K562 (cell line): ENCODE data around the gene PLXNB3. TPM values are rescaled to one million over a fixed set of nuclear protein-coding genes. Genes with fewer than 3 reads are reported as not detected.

Experiments
- HDAC3 ChIP-seq: fragments of 450-650 bp; IDR thresholded peaks from 2 replicates; pipeline ENCODE4 v1.6.1; 2018; ENCODE audit warnings: borderline replicate concordance, mild to moderate bottlenecking, moderate library complexity; ENCODE audit not compliant: partially characterized antibody
- JUND ChIP-seq, 2 experiments: IDR thresholded peaks; 2 replicates in 1 of 2; 3 replicates in 1 of 2; pipeline ENCODE4 v1.6.1; 2011; ENCODE audit warnings: borderline replicate concordance in 2 of 2, low read depth in 2 of 2, low read length in 2 of 2, improper control_type of control experiment in 1 of 2, missing biosample characterization in 1 of 2, missing genetic modification characterization in 1 of 2, missing genetic modification reagents in 1 of 2
- NEUROD1 ChIP-seq: fragments of 150-350 bp; IDR thresholded peaks from 2 replicates; pipeline ENCODE4 v1.6.1; 2014; ENCODE audit warnings: borderline replicate concordance, low read length, low read depth; ENCODE audit not compliant: partially characterized antibody
- RB1 ChIP-seq: fragments of 450-650 bp; IDR thresholded peaks from 2 replicates; pipeline ENCODE4 v1.6.1; 2017; ENCODE audit warnings: low read depth, mild to moderate bottlenecking
- ZNF239 ChIP-seq: fragments of 250-450 bp; sonication (Bioruptor Pico); IDR thresholded peaks from 2 replicates; pipeline ENCODE4 v1.4.0; 2020; ENCODE audit warnings: mild to moderate bottlenecking
- polyA plus RNA-seq, 8 experiments: library from polyadenylated mRNA; depleted of rRNA in 4 of 8; stranded (reverse) in 5 of 8; unstranded in 3 of 8; fragments of >200 nt; fragmentation: Nextera tagmentation in 2 of 8; fragmentation: Illumina TruSeq in 1 of 8; extraction: Ambion mirVana in 2 of 8; extraction: Trizol in 1 of 8; gene quantifications; 2 replicates each; pipeline versions ENCODE4 v1.2.1 to v1.2.3, GENCODE V29; 2011 to 2014; ENCODE audit warnings: inconsistent platforms in 1 of 8, missing spikeins in 1 of 8
- total RNA-seq, 7 experiments: library from RNA; depleted of rRNA in 6 of 7; stranded (reverse); fragments of >200 nt in 6 of 7; fragmentation: Illumina TruSeq in 2 of 7; extraction: Trizol in 2 of 7; gene quantifications; 2 replicates each; pipeline versions ENCODE4 v1.2.1 to v1.2.3, GENCODE V29; 2011 to 2021; ENCODE audit warnings: low replicate concordance in 1 of 7
- TF ChIP-seq, protein P1 (sequence below): sonication (generic); formaldehyde crosslinking; IDR thresholded peaks from 2 replicates; pipeline ENCODE4 v1.8.0; 2022; ENCODE audit warnings: mild to moderate bottlenecking, missing genetic modification reagents
- TF ChIP-seq, protein P2 (sequence below), 2 experiments: fragments of 450-650 bp in 1 of 2; sonication (generic) in 1 of 2; formaldehyde crosslinking; conservative IDR thresholded peaks; 2 replicates each; pipeline versions ENCODE4 v1.4.0 to v1.8.1; 2020 to 2022; ENCODE audit warnings: mild to moderate bottlenecking in 1 of 2, missing genetic modification reagents in 1 of 2
- TF ChIP-seq, protein P3 (sequence below): fragments of 450-650 bp; IDR thresholded peaks from 2 replicates; pipeline ENCODE4 v1.6.1; 2016; ENCODE audit warnings: mild to moderate bottlenecking, moderate library complexity

The PLXNB3 gene
- total and polyA plus RNA-seq, 9 of the 15 experiments (the other 6 are each of a cell fraction or from before 2014, with no cell fraction given): 0.22 to 2.0 (median 1.4) TPM; not detected in 2

DNA sequence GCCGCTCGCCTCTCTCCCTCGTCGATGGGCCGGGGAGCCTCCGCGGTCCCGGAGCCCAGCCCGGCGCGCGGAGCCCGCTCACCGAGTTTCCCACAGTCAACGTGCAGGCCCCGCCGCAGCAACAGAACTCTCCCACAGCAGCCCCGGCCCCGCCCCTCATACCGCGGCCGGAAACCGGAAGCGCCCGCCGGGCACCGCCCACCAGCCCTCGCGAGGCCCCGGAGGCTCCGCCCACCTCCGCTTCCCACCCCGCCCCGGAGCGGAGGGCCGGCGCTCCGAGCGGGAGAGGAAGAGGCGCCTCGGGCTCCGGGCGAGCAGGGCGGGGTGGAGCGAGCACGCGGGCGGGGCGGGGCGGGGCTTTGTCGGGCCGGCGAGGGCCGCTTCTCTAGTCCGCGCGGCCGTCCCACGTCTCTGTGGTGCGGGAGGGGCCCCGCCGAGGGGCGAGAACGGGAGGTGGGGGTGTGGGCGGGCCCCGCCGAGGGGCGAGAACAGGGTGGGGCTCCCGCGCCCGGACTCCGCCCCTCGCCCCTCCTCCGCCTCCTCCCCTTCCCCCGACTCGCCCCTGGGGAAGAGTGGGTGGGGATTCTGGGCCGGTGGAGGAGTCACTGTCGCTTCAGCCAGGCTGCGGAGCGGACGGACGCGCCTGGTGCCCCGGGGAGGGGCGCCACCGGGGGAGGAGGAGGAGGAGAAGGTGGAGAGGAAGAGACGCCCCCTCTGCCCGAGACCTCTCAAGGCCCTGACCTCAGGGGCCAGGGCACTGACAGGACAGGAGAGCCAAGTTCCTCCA, 39.6 kb upstream of the PLXNB3 start, which contains the start of the genes ABCD1 and BCAP31 (continued):
- TF ChIP-seq, protein P1, sequence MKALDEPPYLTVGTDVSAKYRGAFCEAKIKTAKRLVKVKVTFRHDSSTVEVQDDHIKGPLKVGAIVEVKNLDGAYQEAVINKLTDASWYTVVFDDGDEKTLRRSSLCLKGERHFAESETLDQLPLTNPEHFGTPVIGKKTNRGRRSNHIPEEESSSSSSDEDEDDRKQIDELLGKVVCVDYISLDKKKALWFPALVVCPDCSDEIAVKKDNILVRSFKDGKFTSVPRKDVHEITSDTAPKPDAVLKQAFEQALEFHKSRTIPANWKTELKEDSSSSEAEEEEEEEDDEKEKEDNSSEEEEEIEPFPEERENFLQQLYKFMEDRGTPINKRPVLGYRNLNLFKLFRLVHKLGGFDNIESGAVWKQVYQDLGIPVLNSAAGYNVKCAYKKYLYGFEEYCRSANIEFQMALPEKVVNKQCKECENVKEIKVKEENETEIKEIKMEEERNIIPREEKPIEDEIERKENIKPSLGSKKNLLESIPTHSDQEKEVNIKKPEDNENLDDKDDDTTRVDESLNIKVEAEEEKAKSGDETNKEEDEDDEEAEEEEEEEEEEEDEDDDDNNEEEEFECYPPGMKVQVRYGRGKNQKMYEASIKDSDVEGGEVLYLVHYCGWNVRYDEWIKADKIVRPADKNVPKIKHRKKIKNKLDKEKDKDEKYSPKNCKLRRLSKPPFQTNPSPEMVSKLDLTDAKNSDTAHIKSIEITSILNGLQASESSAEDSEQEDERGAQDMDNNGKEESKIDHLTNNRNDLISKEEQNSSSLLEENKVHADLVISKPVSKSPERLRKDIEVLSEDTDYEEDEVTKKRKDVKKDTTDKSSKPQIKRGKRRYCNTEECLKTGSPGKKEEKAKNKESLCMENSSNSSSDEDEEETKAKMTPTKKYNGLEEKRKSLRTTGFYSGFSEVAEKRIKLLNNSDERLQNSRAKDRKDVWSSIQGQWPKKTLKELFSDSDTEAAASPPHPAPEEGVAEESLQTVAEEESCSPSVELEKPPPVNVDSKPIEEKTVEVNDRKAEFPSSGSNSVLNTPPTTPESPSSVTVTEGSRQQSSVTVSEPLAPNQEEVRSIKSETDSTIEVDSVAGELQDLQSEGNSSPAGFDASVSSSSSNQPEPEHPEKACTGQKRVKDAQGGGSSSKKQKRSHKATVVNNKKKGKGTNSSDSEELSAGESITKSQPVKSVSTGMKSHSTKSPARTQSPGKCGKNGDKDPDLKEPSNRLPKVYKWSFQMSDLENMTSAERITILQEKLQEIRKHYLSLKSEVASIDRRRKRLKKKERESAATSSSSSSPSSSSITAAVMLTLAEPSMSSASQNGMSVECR (CRISPR knock-in tag): 0 out of 2 replicates have a peak, but pooled peaks have one; percentile 1
- TF ChIP-seq HDAC3: no peak
- TF ChIP-seq JUND (IDR thresholded peaks at IDR 0.05; ENCODE audit: borderline replicate concordance, low read depth, low read length): 0 out of 2 replicates have a peak, but pooled peaks have one; percentile 17
- no peak for TF ChIP-seq JUND (tag; IDR thresholded peaks at IDR 0.05; ENCODE audit: borderline replicate concordance, low read depth, low read length)
- TF ChIP-seq RB1: peak; percentile 16; the same call in 1 of the 2 replicates
- no peak for TF ChIP-seq ZNF239 (CRISPR knock-in tag)
- TF ChIP-seq, protein P2, sequence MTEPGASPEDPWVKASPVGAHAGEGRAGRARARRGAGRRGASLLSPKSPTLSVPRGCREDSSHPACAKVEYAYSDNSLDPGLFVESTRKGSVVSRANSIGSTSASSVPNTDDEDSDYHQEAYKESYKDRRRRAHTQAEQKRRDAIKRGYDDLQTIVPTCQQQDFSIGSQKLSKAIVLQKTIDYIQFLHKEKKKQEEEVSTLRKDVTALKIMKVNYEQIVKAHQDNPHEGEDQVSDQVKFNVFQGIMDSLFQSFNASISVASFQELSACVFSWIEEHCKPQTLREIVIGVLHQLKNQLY (CRISPR knock-in tag; conservative IDR thresholded peaks at IDR 0.05): no peak
- TF ChIP-seq NEUROD1: peak; percentile 10
- TF ChIP-seq, protein P3, sequence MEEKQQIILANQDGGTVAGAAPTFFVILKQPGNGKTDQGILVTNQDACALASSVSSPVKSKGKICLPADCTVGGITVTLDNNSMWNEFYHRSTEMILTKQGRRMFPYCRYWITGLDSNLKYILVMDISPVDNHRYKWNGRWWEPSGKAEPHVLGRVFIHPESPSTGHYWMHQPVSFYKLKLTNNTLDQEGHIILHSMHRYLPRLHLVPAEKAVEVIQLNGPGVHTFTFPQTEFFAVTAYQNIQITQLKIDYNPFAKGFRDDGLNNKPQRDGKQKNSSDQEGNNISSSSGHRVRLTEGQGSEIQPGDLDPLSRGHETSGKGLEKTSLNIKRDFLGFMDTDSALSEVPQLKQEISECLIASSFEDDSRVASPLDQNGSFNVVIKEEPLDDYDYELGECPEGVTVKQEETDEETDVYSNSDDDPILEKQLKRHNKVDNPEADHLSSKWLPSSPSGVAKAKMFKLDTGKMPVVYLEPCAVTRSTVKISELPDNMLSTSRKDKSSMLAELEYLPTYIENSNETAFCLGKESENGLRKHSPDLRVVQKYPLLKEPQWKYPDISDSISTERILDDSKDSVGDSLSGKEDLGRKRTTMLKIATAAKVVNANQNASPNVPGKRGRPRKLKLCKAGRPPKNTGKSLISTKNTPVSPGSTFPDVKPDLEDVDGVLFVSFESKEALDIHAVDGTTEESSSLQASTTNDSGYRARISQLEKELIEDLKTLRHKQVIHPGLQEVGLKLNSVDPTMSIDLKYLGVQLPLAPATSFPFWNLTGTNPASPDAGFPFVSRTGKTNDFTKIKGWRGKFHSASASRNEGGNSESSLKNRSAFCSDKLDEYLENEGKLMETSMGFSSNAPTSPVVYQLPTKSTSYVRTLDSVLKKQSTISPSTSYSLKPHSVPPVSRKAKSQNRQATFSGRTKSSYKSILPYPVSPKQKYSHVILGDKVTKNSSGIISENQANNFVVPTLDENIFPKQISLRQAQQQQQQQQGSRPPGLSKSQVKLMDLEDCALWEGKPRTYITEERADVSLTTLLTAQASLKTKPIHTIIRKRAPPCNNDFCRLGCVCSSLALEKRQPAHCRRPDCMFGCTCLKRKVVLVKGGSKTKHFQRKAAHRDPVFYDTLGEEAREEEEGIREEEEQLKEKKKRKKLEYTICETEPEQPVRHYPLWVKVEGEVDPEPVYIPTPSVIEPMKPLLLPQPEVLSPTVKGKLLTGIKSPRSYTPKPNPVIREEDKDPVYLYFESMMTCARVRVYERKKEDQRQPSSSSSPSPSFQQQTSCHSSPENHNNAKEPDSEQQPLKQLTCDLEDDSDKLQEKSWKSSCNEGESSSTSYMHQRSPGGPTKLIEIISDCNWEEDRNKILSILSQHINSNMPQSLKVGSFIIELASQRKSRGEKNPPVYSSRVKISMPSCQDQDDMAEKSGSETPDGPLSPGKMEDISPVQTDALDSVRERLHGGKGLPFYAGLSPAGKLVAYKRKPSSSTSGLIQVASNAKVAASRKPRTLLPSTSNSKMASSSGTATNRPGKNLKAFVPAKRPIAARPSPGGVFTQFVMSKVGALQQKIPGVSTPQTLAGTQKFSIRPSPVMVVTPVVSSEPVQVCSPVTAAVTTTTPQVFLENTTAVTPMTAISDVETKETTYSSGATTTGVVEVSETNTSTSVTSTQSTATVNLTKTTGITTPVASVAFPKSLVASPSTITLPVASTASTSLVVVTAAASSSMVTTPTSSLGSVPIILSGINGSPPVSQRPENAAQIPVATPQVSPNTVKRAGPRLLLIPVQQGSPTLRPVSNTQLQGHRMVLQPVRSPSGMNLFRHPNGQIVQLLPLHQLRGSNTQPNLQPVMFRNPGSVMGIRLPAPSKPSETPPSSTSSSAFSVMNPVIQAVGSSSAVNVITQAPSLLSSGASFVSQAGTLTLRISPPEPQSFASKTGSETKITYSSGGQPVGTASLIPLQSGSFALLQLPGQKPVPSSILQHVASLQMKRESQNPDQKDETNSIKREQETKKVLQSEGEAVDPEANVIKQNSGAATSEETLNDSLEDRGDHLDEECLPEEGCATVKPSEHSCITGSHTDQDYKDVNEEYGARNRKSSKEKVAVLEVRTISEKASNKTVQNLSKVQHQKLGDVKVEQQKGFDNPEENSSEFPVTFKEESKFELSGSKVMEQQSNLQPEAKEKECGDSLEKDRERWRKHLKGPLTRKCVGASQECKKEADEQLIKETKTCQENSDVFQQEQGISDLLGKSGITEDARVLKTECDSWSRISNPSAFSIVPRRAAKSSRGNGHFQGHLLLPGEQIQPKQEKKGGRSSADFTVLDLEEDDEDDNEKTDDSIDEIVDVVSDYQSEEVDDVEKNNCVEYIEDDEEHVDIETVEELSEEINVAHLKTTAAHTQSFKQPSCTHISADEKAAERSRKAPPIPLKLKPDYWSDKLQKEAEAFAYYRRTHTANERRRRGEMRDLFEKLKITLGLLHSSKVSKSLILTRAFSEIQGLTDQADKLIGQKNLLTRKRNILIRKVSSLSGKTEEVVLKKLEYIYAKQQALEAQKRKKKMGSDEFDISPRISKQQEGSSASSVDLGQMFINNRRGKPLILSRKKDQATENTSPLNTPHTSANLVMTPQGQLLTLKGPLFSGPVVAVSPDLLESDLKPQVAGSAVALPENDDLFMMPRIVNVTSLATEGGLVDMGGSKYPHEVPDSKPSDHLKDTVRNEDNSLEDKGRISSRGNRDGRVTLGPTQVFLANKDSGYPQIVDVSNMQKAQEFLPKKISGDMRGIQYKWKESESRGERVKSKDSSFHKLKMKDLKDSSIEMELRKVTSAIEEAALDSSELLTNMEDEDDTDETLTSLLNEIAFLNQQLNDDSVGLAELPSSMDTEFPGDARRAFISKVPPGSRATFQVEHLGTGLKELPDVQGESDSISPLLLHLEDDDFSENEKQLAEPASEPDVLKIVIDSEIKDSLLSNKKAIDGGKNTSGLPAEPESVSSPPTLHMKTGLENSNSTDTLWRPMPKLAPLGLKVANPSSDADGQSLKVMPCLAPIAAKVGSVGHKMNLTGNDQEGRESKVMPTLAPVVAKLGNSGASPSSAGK: no peak
